HG03457 (cell line): ENCODE results near the gene ADAMTS9.

ENCODE experiments used
- ATAC-seq: cut with Tn5 transposase; IDR thresholded peaks from one replicate; pipeline ENCODE4 v1.9.1; 2021; ENCODE audit warnings: moderate number of reproducible peaks; ENCODE audit not compliant: unreplicated experiment

Gene ADAMTS9

DNA sequence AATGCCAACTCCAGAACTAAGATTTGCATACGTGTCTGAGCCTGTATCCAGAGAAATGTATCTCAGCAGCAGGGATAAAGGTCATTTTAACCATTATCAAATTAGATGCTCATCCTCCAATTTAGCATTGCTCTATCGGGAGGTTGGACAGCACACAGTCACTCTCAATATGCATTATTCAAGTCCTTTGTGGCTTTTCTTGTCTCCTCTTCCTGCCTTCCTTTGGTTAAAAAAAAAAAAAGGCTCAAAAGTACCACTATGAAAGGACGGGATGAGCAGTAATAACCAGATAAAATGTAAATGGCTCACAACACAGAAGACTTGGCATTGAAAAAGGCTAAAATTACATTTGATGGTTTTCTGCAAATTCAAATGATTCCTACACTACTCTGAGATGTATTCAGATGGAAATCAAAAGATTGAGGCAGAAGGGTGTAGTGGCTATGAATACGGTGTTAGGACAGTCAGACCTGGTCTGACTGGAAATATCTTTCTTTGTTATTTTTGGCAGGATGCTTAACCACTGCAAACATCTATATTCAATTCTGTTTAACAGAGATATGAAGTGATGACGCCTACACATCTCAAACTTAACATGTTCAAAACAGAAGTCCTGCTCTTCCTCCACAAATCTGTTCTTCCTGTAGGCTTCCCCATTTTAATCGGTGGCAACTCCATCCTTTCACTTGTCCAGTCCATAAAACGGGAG lies 109.6 kb downstream of the ADAMTS9 start:
- ATAC-seq = no peak

DNA sequence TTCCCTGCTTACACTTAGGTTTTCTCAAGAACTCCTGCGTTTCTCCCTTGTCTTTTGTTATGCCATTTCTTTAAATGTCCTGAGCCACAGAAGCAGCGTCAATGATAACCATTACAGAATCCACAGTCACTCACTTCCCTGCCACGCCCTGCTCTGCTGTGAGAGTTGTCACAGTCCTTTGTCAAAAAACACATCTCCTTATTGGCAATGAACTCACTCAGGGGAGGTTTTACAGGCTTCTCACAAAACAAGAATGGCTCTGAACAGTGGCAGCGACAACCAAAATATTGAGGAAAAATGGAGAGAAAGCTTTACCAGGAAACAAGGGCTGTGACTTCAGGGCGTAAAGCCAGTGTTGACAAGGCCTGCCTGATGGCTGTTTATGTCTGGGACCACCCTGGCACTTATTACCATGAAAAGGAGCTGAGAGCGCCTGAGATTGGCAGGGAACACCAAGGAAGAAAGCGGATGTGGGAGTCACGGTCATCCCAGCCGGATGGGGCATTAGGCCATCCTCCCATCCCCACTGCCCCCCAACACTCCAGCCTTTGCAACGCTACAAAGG lies 111.5 kb downstream of the ADAMTS9 start:
- no peak for ATAC-seq

DNA sequence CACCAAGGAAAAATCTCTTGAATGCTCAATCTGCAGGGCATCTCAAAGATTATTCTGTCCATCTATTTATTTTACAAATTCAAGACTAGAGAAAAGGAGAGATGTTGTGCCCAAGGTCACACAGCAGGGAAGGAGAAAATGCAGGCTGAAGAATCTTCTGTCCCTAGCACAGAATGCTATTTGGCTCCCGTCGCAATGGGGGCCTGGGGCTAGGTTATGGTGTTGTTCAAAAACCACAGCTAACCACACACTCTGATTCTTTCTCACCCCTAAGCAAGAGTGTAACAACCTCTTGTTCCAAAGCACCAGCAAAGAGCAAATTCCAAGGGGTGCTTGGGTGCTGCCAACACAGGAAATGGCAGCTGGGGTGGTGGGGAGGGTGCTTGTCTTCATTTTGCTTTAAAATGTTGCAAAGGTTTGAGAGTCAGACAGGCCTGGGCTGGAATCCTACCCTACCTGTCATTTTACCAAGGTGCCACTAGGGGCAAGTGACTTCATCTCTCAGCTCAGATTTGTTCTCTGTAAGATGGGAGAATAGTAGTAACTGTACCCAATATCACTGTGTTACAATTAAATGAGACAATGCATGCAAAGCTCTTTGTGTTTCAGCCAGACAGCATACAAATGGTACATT lies 112.5 kb downstream of the ADAMTS9 start:
- ATAC-seq = peak; percentile 72

DNA sequence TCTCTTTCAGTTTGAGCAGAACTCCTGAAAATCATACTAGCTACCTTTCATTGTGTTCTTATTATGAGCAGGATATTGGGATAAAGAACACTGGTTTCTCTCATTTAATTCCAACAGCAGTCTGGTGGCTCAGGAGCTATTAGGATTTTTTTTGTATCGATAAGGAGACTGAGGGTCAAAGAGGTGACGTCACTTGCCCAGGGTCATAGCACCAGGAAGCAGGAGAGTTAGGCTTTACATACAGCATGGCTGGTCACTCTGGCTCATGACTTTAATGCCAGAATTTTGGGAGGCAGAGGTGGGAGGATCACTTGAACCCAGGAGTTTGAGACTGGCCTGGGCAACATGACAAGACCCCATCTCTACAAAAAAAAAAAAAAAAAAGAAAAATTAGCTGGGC lies 113.6 kb downstream of the ADAMTS9 start:
- ATAC-seq = no peak

DNA sequence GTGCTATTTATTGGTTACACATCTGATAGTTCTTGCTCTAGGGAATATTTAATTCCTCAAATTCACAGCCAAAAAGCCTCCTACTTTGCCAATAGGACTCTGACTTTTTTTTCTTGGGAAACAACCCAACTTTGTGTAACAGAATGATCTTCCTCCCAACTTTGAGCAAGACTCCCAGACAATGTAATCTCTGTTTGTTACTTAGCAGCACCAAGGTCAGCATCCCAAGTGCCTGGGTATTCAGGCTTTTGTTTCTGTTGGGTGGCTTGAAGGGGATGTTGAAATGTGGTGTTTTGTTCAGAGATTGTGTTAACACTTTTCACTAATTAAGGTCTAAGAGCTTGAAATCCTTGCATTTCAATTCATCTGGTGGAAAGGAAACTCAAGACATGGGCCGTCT lies 115.8 kb downstream of the ADAMTS9 start:
- no peak for ATAC-seq

DNA sequence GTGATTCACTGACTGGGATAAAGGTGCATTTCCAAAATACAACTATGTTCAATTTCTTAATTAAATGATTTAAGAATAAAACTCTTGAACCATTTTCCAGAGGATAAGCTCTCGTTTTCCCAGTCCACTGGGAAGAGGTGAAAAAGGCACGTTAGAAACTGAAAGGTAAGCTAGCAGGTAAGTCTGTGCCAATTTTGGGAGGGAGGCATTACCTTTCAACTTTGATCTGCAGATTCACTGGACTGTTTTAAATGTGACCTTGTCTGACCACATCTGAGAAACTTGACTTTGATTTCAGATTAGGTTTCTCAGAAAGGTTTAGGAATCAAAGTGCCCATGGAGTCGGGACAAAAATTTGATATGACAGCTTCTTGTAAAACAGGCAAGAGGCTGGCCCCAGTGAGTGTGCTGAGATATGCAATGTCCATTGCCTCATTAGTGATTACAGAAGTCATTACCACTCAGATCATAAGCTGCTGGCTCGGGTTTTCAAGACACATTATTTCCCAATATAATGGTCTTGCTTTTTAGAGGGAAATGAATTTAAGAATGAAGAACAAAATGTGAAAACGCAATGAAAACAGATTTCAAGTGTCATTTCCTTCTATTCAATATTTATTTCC lies 118.8 kb downstream of the ADAMTS9 start:
- ATAC-seq = no peak

DNA sequence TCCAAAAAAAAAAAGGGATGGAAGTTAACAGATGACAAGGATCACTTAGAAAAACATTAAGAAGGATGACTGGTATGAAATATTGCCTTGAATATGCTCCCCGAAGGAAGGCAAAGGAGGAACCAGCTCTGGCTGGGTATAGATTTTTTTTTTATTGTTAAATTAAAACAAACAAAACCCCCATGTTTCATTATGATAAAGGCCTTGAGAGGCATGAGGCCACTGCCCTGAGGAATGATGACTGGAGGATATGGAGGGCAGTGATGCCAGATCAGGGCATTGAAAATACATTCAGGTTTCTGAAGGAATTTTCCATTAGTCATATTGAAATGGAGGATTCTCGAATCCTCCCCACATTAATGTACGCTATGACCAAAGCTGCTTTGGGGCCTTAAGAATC lies 120.9 kb downstream of the ADAMTS9 start:
- no peak for ATAC-seq

DNA sequence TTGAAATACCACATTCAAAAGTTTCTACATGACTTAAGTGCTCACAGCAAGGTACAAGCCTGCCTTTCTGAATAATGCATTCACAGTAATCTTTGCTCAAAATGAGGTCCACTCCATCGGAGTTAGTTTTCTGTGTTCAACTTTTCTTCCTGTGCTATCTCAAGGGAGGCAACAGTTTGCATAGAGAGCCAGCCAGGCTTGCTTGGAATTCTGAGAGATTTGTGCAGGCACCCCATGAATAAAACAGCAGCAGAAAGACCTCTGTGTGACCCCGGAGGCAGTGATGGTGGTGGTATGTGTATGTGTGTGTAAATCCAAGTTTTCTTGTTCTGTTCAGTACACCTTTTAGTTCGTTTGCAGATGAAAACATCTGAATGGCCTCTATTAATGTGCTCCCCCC lies 124.0 kb downstream of the ADAMTS9 start:
- ATAC-seq = no peak

DNA sequence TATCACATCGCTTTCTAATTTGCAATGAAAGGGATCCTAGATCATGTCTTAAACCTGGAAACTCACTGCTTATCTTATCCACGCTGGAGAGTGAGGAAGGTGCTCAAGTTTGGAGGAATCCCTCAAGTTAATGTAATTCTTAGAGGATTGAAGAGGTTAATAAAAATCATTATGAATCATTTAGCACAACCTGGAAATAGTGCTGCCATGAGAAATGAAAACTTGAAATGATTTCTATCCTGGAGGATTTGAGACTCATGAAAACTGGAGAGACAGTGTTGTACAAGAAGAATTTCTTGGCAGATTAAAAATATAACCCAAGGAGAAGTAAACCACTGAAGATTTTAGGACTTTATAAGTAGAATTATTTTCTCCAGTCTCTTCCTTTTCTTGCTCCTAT lies 125.9 kb downstream of the ADAMTS9 start:
- no peak for ATAC-seq

DNA sequence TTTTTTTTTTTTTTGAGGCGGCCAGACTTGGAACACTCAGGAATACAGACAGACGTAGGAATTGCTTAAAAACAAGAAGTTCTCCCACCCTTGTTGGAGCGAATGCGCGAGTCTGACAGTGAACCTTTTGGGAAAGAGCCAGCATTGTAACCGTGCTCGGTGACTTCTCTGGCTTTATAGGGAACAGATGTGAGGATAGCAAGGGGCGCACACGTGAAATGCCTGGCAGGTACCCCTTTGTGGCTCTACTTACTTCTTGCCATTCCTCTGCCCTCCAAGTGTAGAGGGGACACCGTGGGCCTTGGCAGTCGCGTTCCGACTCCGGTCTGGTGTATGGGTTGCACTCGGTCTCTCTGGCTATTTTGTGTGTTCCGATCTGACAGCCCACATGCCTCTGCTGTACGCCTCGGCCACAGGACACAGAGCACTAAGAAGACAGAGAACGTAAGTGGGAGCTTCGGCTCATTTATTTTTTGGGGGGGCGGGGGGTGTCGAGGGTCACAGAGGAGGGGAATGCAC lies 126.4 kb downstream of the ADAMTS9 start:
- ATAC-seq = no peak

DNA sequence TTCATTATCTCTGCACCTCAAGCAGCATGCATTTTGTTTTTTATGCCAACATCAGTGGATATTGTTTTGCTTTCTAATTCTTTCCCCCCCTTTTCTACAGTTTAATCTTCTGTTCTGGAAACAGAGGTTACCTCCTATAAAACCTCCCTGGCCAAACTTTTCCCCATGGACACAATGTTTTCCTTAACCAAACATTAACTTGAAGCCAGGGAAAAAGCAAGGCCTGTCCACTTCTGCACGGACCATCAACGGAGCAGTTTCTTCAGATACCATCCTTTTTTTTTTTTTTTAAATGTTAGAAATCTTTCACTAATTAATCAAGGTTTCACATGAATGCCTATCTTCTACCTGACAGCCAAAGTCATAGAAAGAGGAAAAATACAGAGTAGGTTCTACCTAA lies 127.0 kb downstream of the ADAMTS9 start:
- no peak for ATAC-seq

DNA sequence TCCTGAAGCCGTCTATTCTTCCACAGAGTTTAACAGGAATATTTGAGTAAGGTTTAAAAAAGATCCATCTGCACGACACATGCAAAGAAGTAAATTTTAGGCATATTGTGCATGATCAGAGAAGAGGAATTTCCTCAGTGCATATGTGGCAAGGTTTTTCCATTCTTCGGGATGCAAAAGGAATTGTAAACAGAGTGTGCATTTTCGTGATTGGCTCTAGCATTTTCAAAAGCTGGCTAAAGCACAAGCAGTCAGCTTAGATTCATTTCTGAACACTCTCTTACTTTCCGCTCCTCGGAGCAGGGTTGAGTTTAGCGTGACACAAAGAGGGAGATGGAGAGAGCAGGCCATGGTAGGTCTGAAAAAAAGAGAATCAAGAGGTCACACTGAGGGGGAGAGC lies 128.2 kb downstream of the ADAMTS9 start:
- no peak for ATAC-seq

DNA sequence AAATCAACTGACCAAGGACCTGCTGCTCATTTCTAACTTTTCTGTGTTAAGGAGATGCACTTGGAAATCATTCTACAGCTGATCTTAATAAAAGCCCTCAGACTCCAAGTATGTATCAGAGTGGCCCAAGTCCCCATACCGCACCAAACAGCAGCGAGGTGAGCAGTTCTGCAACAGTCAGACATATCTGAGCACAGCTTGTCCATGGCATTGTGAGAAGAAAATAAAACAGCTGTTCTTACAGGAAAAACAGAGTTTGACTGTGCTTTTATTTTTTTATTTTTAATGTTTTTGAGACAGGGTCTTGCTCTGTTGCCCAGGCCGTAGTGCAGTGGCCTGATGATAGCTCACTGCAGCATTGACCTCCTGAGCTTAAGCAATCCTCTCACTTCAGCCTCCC lies 131.8 kb downstream of the ADAMTS9 start:
- no peak for ATAC-seq

DNA sequence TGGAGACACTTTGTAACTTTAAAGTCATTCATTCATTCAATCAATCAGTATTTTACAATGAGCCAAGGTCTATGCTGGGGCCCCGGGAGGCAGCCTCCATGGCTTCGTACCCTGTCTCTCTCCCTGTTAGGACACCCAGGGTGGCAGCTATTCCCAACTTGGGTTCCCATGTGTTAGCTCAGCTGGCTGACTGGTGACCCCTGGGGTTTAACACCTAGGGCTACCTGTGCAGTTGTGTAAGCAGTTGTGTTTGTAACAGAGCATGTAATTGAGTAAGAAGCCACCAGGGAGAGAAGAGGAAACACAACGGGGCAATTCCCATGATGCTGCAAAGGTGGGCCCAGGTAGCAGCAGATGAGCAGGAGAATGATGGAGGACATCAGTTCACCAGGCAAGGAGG lies 132.4 kb downstream of the ADAMTS9 start:
- no peak for ATAC-seq

DNA sequence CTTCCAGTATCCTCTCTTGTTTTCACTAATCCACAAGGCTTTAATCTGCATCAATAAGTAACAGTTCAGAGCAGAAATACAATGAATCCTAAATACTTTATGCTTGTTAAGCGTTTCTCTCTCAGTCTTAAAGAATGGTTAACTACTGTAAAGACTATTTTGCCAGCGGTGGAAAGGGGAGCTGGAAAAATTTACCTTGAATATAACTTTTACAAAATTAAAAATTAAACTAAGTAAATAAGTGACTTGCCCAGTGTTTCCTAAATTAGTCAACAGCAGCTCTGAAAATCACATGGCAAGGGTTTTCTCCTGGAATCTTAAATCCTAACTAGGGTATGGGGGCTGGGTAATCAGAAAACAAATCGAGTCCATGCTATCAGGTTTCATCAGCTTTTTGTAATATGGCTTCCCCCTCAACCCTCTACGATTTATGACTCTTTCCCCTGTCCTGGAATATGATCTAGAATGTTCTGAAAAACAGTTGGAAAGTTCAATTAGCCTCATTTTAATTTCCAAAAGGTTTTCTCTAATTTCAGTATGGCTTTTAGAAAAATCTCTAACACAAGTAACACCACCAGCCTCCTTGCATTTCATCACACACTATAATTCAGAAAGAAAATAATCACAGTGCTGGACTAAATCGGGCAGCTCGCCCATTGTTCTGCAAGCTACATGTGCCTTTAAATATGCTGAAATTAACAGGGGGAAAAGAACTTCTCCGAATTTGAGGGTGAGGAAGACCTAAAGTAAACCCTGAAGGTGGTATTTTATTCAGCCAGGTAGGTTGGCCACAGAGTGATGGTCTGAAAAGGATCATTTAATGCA lies 133.5 kb downstream of the ADAMTS9 start:
- no peak for ATAC-seq

DNA sequence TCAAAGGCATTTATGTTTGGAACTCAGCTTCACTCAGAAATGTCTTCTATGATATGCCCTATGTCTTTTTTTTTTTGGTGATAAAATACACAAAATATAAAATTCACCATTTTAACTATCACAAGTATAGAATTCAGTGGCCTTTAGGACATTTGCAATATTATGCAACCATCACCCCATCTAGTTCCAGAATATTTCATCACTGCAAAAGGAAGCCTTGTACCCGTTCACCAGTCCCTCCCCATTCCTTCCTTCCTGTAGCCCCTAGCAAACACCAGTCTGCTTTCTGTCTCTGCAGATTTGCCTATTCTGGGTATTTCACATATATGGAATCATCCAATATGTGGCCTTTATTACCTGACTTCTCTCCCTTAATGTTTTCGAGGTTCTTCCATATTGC lies 134.8 kb downstream of the ADAMTS9 start:
- no peak for ATAC-seq

DNA sequence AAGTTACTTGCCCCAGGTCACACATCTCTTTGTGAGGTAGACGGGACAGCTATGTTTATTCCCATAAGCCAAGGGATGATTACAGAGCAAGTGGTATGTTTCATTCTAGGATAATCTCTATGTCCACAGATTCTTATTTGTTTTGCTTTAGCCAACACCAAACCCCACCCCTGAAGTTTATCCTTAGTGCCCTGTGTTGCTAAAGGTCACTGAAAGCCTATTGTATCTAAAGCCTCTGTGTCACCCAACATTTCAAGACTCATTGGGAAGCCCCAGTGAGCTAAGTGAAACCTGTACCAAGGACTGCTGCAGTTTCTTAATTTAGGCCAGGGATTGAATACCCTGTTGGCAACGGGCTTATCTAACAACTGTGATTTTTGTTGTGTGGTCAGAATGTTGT lies 135.6 kb downstream of the ADAMTS9 start:
- no peak for ATAC-seq

DNA sequence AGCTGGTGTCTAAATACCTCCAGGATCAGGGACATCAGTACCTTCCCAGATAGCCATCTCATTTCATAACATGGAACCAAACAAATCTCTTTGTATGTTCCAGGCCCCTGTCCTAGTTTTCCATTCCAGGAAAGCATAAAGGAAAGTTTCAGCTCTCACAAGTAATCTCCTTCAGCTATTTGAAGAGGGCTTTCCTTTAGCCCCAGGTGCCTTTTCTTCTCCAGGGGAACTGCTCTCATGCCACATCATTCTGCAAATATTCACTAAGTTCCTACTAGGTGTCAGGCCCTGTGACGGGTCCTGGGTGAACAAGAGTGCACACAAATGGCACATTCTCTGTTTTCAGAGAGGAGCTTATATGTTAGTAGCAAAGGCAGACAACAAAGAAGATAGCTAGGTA lies 136.1 kb downstream of the ADAMTS9 start:
- ATAC-seq = no peak

DNA sequence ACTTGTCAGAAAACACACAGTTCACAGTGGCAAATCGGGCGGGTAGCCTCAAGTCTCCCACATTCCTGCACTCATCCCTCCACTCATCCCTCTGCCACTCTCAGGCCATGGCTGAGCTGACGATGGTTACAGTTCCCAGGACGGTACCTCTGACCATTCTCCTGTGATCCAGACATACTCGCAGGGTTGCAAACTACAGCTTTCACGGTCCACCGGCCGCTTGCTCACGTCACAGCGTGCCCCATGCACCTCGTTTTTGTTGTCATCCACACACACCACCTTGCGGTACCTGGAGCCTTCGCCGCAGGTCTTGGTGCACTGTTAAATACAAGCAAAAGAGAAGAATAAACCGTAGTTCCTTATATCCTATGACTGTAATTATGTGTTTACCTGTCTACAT lies 137.1 kb downstream of the ADAMTS9 start:
- ATAC-seq = no peak

DNA sequence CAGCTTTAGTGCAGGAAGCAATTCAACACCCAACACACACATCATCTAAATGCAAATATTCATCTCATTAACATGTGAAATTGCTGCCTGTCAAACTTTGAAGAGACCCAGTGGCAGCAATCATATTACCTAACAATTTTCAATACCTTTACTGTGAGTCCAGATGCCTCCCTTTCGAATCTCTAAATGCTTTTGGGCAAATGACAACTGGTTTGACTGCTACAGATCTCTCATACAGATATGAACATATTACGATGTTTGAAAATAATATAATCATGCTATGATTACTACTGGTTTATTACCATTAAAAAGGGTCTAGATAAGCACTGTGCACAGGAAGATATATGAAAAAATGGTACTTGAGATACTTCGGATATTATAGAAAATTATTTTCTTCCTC lies 137.9 kb downstream of the ADAMTS9 start:
- no peak for ATAC-seq
